OCI-LY1 (cell line): ENCODE data around the gene WNT9B.

Experiments
- H2AFZ ChIP-seq: fragments of 200-600 bp; sonication (generic), shearing (Covaris generic); 2 replicates; pipeline ENCODE4 v1.6.0; 2014; ENCODE audit warnings: antibody characterized with exemption, mild to moderate bottlenecking, low read length
- H3F3A ChIP-seq: fragments of 200-600 bp; sonication (generic), shearing (Covaris generic); 2 replicates; pipeline ENCODE4 v1.6.0; 2014; ENCODE audit warnings: mild to moderate bottlenecking, antibody characterized with exemption, low read length, moderate library complexity; ENCODE audit not compliant: insufficient read depth
- H3K27ac ChIP-seq: fragments of 200-600 bp; sonication (generic); 2 replicates; pipeline ENCODE4 v1.5.1; 2014; ENCODE audit warnings: low read length, mixed run types, mild to moderate bottlenecking, low read depth; ENCODE audit not compliant: poor library complexity, severe bottlenecking
- H3K27me3 ChIP-seq: fragments of 200-600 bp; sonication (generic); 2 replicates; pipeline ENCODE4 v1.6.0; 2014; ENCODE audit warnings: antibody characterized with exemption, mild to moderate bottlenecking, low read length, moderate library complexity; ENCODE audit not compliant: insufficient read depth
- H3K36me3 ChIP-seq: fragments of 200-600 bp; sonication (generic); 2 replicates; pipeline ENCODE4 v1.6.1; 2014; ENCODE audit warnings: mild to moderate bottlenecking, antibody characterized with exemption, low read length, moderate library complexity, mixed read lengths; ENCODE audit not compliant: insufficient read depth
- H3K4me1 ChIP-seq: fragments of 200-600 bp; sonication (generic); 2 replicates; pipeline ENCODE4 v1.5.1; 2014; ENCODE audit warnings: mild to moderate bottlenecking, low read length, moderate library complexity; ENCODE audit not compliant: insufficient read depth, severe bottlenecking
- H3K4me2 ChIP-seq: fragments of 200-600 bp; sonication (generic), shearing (Covaris generic); 2 replicates; pipeline ENCODE4 v1.6.1; 2014; ENCODE audit warnings: low read length
- H3K4me3 ChIP-seq: fragments of 200-600 bp; sonication (generic); 2 replicates; pipeline ENCODE4 v1.5.1; 2014; ENCODE audit warnings: low read length, low read depth, mild to moderate bottlenecking, mixed read lengths; ENCODE audit not compliant: poor library complexity, severe bottlenecking
- H3K79me2 ChIP-seq: fragments of 200-600 bp; shearing (Covaris generic); 2 replicates; pipeline ENCODE4 v1.6.1; 2016; ENCODE audit warnings: mixed run types, low read length, mixed read lengths; ENCODE audit not compliant: insufficient read depth
- H3K9ac ChIP-seq: fragments of 200-600 bp; sonication (generic), shearing (Covaris generic); 2 replicates; pipeline ENCODE4 v1.6.1; 2014; ENCODE audit warnings: mild to moderate bottlenecking, low read length, mixed read lengths
- H3K9me2 ChIP-seq: fragments of 200-600 bp; sonication (generic), shearing (Covaris generic); 2 replicates; pipeline ENCODE4 v1.6.1; 2014; ENCODE audit warnings: low read depth, mild to moderate bottlenecking, low read length, mixed read lengths
- H3K9me3 ChIP-seq: fragments of 200-600 bp; shearing (Covaris generic); 2 replicates; pipeline ENCODE4 v1.6.1; 2014; ENCODE audit warnings: low read length, mixed read lengths
- H4K20me1 ChIP-seq: fragments of 200-600 bp; sonication (generic), shearing (Covaris generic); 2 replicates; pipeline ENCODE4 v1.6.0; 2016; ENCODE audit warnings: mild to moderate bottlenecking, low read length; ENCODE audit not compliant: insufficient read depth
- CTCF ChIP-seq: fragments of 200-600 bp; sonication (generic), shearing (Covaris generic); IDR thresholded peaks from 2 replicates; pipeline ENCODE4 v1.5.1; 2017; ENCODE audit warnings: mild to moderate bottlenecking, antibody characterized with exemption, low read length, moderate library complexity, mixed read lengths
- EZH2 ChIP-seq: fragments of 200-600 bp; sonication (generic), shearing (Covaris generic); IDR thresholded peaks from 2 replicates; pipeline ENCODE4 v1.8.0; 2017; ENCODE audit warnings: borderline replicate concordance, mixed run types, mild to moderate bottlenecking, antibody characterized with exemption, low read length, moderate library complexity, mixed read lengths

WNT9B gene

GRCh38 chr17:46851029-46851741 is at the start of gene WNT9B:
WNT9B (plus strand) TSS chr17:46851583; CDS start chr17:46851639, 56 bp downstream.
- H3F3A ChIP-seq, result no peaks in the 10 kb centered on the region
- no peak within 1 kb of the TSS for H3K4me3 ChIP-seq
- H3K79me2 ChIP-seq, result no peaks in the 10 kb centered on the region
- no peaks in the 10 kb centered on the region for H4K20me1 ChIP-seq
- no peak within 1 kb of the TSS for H3K27ac ChIP-seq
- no peak within 1 kb of the TSS for H2AFZ ChIP-seq
- H3K9me2 ChIP-seq, result no peaks in the 10 kb centered on the region
- H3K27me3 ChIP-seq, result 0 out of 2 replicates have a peak, but pooled peaks cover 4% of the 10 kb centered on the region
- no peak within 1 kb of the TSS for H3K9ac ChIP-seq
- H3K4me2 ChIP-seq, result no peak within 1 kb of the TSS
- no peaks in the 10 kb centered on the region for H3K36me3 ChIP-seq
- no peaks in the 10 kb centered on the region for H3K4me1 ChIP-seq
- H3K9me3 ChIP-seq, result no peaks in the 10 kb centered on the region
- TF ChIP-seq CTCF, result no peak

- no peaks in the 10 kb centered on the region for H3K36me3 ChIP-seq
These were observed 48.6 kb upstream of the WNT9B start for GRCh38 chr17:46802800-46803199.

GRCh38 chr17:46803544-46803943 is 47.8 kb upstream of the WNT9B start:
- no peak overlapping the region for H2AFZ ChIP-seq
- no peak overlapping the region for H3K4me3 ChIP-seq
- H3K27me3 ChIP-seq, result no peaks in the 10 kb centered on the region
- no peaks in the 10 kb centered on the region for H3K79me2 ChIP-seq
- no peak for TF ChIP-seq CTCF
- TF ChIP-seq EZH2, result no peak
- H3K4me2 ChIP-seq, result no peak overlapping the region
- H4K20me1 ChIP-seq, result no peaks in the 10 kb centered on the region
- no peaks in the 10 kb centered on the region for H3K36me3 ChIP-seq
- no peaks in the 10 kb centered on the region for H3K9me2 ChIP-seq
- no peaks in the 10 kb centered on the region for H3K9me3 ChIP-seq
- no peak overlapping the region for H3K27ac ChIP-seq
- no peaks in the 10 kb centered on the region for H3K4me1 ChIP-seq
- no peaks in the 10 kb centered on the region for H3F3A ChIP-seq
- H3K9ac ChIP-seq, result no peak overlapping the region

More at GRCh38 chr17:46802800-46803199, 48.6 kb upstream of the WNT9B start:
- Histone ChIP-seq H3K9me3 (no peaks in the 10 kb centered on the region), H3F3A (no peaks in the 10 kb centered on the region), H3K27me3 (no peaks in the 10 kb centered on the region), H2AFZ (no peak overlapping the region), H3K79me2 (no peaks in the 10 kb centered on the region), H3K9me2 (no peaks in the 10 kb centered on the region), H3K4me3 (no peak overlapping the region), H3K9ac (no peak overlapping the region), H3K27ac (no peak overlapping the region), H3K4me2 (no peak overlapping the region), H3K4me1 (no peaks in the 10 kb centered on the region), H4K20me1 (no peaks in the 10 kb centered on the region)
- TF ChIP-seq CTCF (no peak), EZH2 (no peak)
